B cell (primary cell): ENCODE measurements around the gene HYDIN. TPM values are rescaled to one million over a fixed set of nuclear protein-coding genes. Genes with fewer than 3 reads are reported as not detected.
"Not testable (repeated sequence)": the region's sequence is repeated elsewhere in the genome, so short reads cannot be mapped to it uniquely, and the experiment has no call there.

Experiments
- ATAC-seq: fragments of 200-7000 bp; cut with Tn5 transposase; one replicate; pipeline ENCODE4 v1.10.0; 2021; ENCODE audit warnings: low read depth, mild to moderate bottlenecking, moderate number of reproducible peaks, moderate library complexity
- CTCF ChIA-PET: fragments of 350-600 bp; sonication (Branson Sonifier 250); formaldehyde crosslinking; loops from one replicate; lab custom pipeline; 2021; ENCODE audit warnings: antibody characterized with exemption, inconsistent platforms; lab: Charles Lee
- POLR2A ChIA-PET: fragments of 350-600 bp; sonication (Branson Sonifier 250); formaldehyde crosslinking; loops from one replicate; lab custom pipeline; 2021; ENCODE audit warnings: antibody characterized with exemption; lab: Charles Lee
- DNase-seq: peaks from one replicate; pipeline ENCODE4 v3.0.0; 2013
- H2AFZ ChIP-seq: 2 replicates; pipeline ENCODE4 v1.6.1; 2012; ENCODE audit warnings: mild to moderate bottlenecking, low read depth, low read length; ENCODE audit not compliant: insufficient read depth, poor library complexity, severe bottlenecking
- H3K27ac ChIP-seq, 2 donors: 1 replicate in 1 of 2; 2 replicates in 1 of 2; pipeline ENCODE4 v1.5.1; 2012 to 2013; ENCODE audit warnings: low read length in 2 of 2, mild to moderate bottlenecking in 2 of 2, moderate library complexity in 1 of 2
- H3K27me3 ChIP-seq, 4 experiments: fragments of 200-600 bp in 1 of 4; sonication (generic) in 1 of 4; replicated peaks in 1 of 4; 1 replicate in 2 of 4; 2 replicates in 2 of 4; pipeline versions ENCODE4 v1.6.1 to v1.7.0; 2013 to 2016; ENCODE audit warnings: low read length in 3 of 4, mild to moderate bottlenecking in 2 of 4, mixed read lengths in 1 of 4, moderate library complexity in 1 of 4; ENCODE audit not compliant: insufficient read depth in 4 of 4, control insufficient read depth in 3 of 4; ENCODE audit errors: control extremely low read depth in 1 of 4
- H3K36me3 ChIP-seq, 2 experiments: replicated peaks in 1 of 2; 1 replicate in 1 of 2; 2 replicates in 1 of 2; pipeline versions ENCODE4 v1.6.1 to v1.7.1; 2013; ENCODE audit warnings: low read length in 1 of 2; ENCODE audit not compliant: insufficient read depth in 2 of 2, control insufficient read depth in 1 of 2; ENCODE audit errors: control extremely low read depth in 1 of 2, extremely low read depth in 1 of 2
- H3K4me1 ChIP-seq, 2 donors: fragments of 200-600 bp in 1 of 2; sonication (generic) in 1 of 2; 1 replicate in 1 of 2; 2 replicates in 1 of 2; pipeline versions ENCODE4 v1.5.1 to v1.6.1; 2013 to 2017; ENCODE audit warnings: low read length in 2 of 2; ENCODE audit not compliant: control insufficient read depth in 2 of 2, insufficient read depth in 2 of 2
- H3K4me2 ChIP-seq: replicated peaks from 2 replicates; pipeline ENCODE3; 2012; ENCODE audit warnings: mild to moderate bottlenecking, low read depth, low read length; ENCODE audit not compliant: poor library complexity, severe bottlenecking
- H3K4me3 ChIP-seq, 5 experiments: fragments of 200-600 bp in 1 of 5; sonication (generic) in 1 of 5; 1 replicate in 3 of 5; 2 replicates in 2 of 5; pipeline versions ENCODE4 v1.5.1 to v1.7.0; 2011 to 2016; ENCODE audit warnings: low read length in 4 of 5, mild to moderate bottlenecking in 4 of 5, low read depth in 2 of 5, control low read depth in 1 of 5, moderate library complexity in 1 of 5; ENCODE audit not compliant: insufficient read depth in 1 of 5; ENCODE audit errors: control extremely low read depth in 1 of 5, extremely low read depth in 1 of 5
- H3K79me2 ChIP-seq: fragments of 200-600 bp; sonication (generic); one replicate; pipeline ENCODE4 v1.6.0; 2016; ENCODE audit warnings: low read length; ENCODE audit not compliant: control insufficient read depth, insufficient read depth
- H3K9ac ChIP-seq: fragments of 200-600 bp; sonication (generic); 2 replicates; pipeline ENCODE4 v1.6.1; 2017; ENCODE audit warnings: mild to moderate bottlenecking, low read length, moderate library complexity
- H3K9me3 ChIP-seq, 3 donors: one replicate each; pipeline versions ENCODE4 v1.6.1 to v1.7.1; 2013; ENCODE audit warnings: low read length in 2 of 3; ENCODE audit not compliant: control insufficient read depth in 2 of 3, insufficient read depth in 1 of 3; ENCODE audit errors: control extremely low read depth in 1 of 3
- H4K20me1 ChIP-seq: 2 replicates; pipeline ENCODE4 v1.6.0; 2012; ENCODE audit warnings: mild to moderate bottlenecking, low read length; ENCODE audit not compliant: insufficient read depth, control insufficient read depth, poor library complexity, severe bottlenecking
- H3K27ac Mint-ChIP-seq: one replicate; pipeline ENCODE4 v1.8.0; 2021; ENCODE audit warnings: mixed read lengths
- H3K27me3 Mint-ChIP-seq: one replicate; pipeline ENCODE4 v1.8.0; 2021; ENCODE audit warnings: mixed read lengths
- H3K4me1 Mint-ChIP-seq: one replicate; pipeline ENCODE4 v1.8.0; 2021; ENCODE audit warnings: mixed read lengths
- H3K4me3 Mint-ChIP-seq: one replicate; pipeline ENCODE4 v1.8.0; 2021; ENCODE audit warnings: mixed read lengths
- H3K9me3 Mint-ChIP-seq: one replicate; pipeline ENCODE4 v1.8.0; 2022; ENCODE audit warnings: mixed read lengths; ENCODE audit not compliant: insufficient read depth
- WGBS: methylation state at CpG from one replicate; pipeline ENCODE4 v1.1.5; 2013; ENCODE audit warnings: missing lambda C conversion rate; ENCODE audit not compliant: insufficient coverage; 5-methylcytosine and 5-hydroxymethylcytosine counted together
- intact Hi-C: fragments of 100-400 bp; cut with micrococcal nuclease; formaldehyde crosslinking; loops from one replicate; pipeline ENCODE4 v1.10.0; 2022
- polyA plus RNA-seq: library from polyadenylated mRNA; depleted of rRNA; stranded (reverse); fragments of >200 nt; gene quantifications from 2 replicates; pipeline ENCODE4 v1.2.3, GENCODE V29; 2012
- total RNA-seq, 2 donors: library from RNA; stranded (reverse); fragments of 120-200 nt in 1 of 2; gene quantifications; 1 replicate in 1 of 2; 2 replicates in 1 of 2; pipeline versions ENCODE4 v1.2.3 to v1.2.4, GENCODE V29; 2013 to 2022

The HYDIN gene
- total and polyA plus RNA-seq, 2 donors (not counting 1 experiment from before 2014, with no cell fraction given): 0.10 TPM; not detected in 1

GRCh38 chr16:71157278-71157677 lies 73.2 kb downstream of the HYDIN start:
- no CpG with 5 or more reads among the region's 2 CpGs for WGBS
- H3K27ac Mint-ChIP-seq, H3K36me3 ChIP-seq, POLR2A ChIA-PET, H3K4me3 Mint-ChIP-seq, H3K4me3 ChIP-seq, H3K4me2 ChIP-seq, H3K9me3 ChIP-seq, H3K27me3 Mint-ChIP-seq, H3K4me1 ChIP-seq, CTCF ChIA-PET, DNase-seq, H4K20me1 ChIP-seq, ATAC-seq, H3K4me1 Mint-ChIP-seq, H3K79me2 ChIP-seq, intact Hi-C loops, H3K9me3 Mint-ChIP-seq, H3K27me3 ChIP-seq, H3K27ac ChIP-seq, H2AFZ ChIP-seq, H3K9ac ChIP-seq: not testable (repeated sequence)

- no CpG with 5 or more reads among the region's 6 CpGs for WGBS
Observed at GRCh38 chr16:71153329-71153728, 77.2 kb downstream of the HYDIN start.

GRCh38 chr16:71151654-71152053 lies 78.9 kb downstream of the HYDIN start:
- no CpG with 5 or more reads among the region's 2 CpGs for WGBS
- H3K9me3 ChIP-seq, H3K4me3 ChIP-seq, H2AFZ ChIP-seq, CTCF ChIA-PET, H3K9ac ChIP-seq, H3K79me2 ChIP-seq, H3K27ac ChIP-seq, ATAC-seq, H3K4me2 ChIP-seq, H3K36me3 ChIP-seq, intact Hi-C loops, H3K27me3 ChIP-seq, H3K4me1 Mint-ChIP-seq, POLR2A ChIA-PET, H3K27ac Mint-ChIP-seq, H3K27me3 Mint-ChIP-seq, H3K9me3 Mint-ChIP-seq, DNase-seq, H3K4me1 ChIP-seq, H3K4me3 Mint-ChIP-seq, H4K20me1 ChIP-seq: not testable (repeated sequence)

More at GRCh38 chr16:71153329-71153728, 77.2 kb downstream of the HYDIN start:
- CTCF ChIA-PET, H2AFZ ChIP-seq, H3K27ac Mint-ChIP-seq, H4K20me1 ChIP-seq, H3K79me2 ChIP-seq, H3K27me3 ChIP-seq, H3K36me3 ChIP-seq, H3K4me2 ChIP-seq, POLR2A ChIA-PET, DNase-seq, H3K4me3 Mint-ChIP-seq, ATAC-seq, H3K4me3 ChIP-seq, H3K4me1 ChIP-seq, H3K9ac ChIP-seq, intact Hi-C loops, H3K4me1 Mint-ChIP-seq, H3K27ac ChIP-seq, H3K27me3 Mint-ChIP-seq, H3K9me3 Mint-ChIP-seq, H3K9me3 ChIP-seq: not testable (repeated sequence)

- H2AFZ ChIP-seq, H3K4me1 Mint-ChIP-seq, H3K27me3 ChIP-seq, H3K4me3 ChIP-seq, CTCF ChIA-PET, intact Hi-C loops, H3K9me3 Mint-ChIP-seq, ATAC-seq, DNase-seq, H4K20me1 ChIP-seq, H3K4me1 ChIP-seq, H3K4me3 Mint-ChIP-seq, H3K27ac Mint-ChIP-seq, H3K9ac ChIP-seq, POLR2A ChIA-PET, H3K4me2 ChIP-seq, H3K79me2 ChIP-seq, H3K27ac ChIP-seq, H3K27me3 Mint-ChIP-seq, H3K9me3 ChIP-seq, H3K36me3 ChIP-seq: not testable (repeated sequence)
- no CpG with 5 or more reads among the region's 2 CpGs for whole genome bisulfite sequencing
Observed at GRCh38 chr16:71143246-71143645, 87.3 kb downstream of the HYDIN start.
